ENCODE data around the gene BMP10. TPM values are rescaled to one million over a fixed set of nuclear protein-coding genes. Genes with fewer than 3 reads are reported as not detected.

The BMP10 gene
- polyA plus RNA-seq, 3 donors, result not detected

DNA sequence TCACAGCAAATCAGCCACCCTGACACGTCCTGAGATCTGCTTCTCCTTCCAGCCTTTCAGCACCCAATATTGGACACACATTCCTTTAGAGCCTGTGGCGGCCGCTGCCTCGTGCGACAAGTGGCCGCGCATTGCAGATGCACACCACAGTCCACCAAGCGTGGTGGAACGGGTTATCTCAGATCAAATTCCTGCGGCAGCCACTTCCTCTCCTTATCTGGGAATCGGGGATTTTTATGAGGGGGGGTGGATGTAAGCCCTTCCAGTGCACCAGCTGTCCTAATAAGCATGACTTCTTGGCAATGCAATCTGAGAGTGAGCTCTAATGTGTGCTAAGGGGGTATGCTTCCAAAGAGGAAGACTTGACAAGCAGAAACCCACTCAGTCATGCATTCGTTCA is 18.3 kb upstream of the BMP10 start:
- WGBS (ENCODE audit: insufficient coverage), result 86% methylated on average over 1 of the region's 12 CpGs
- Histone ChIP-seq H3K4me1 (ENCODE audit: control insufficient read depth in 1 of 2, insufficient read depth in 2 of 2, low read length in 2 of 2) (no peaks in the 10 kb centered on the region), H2AFZ (ENCODE audit: insufficient read depth, low read depth, low read length, poor library complexity, severe bottlenecking) (no peak overlapping the region), H3K9ac (ENCODE audit: insufficient read depth, low read length, poor library complexity, severe bottlenecking) (no peak overlapping the region), H3K79me2 (ENCODE audit: insufficient read depth, low read length) (no peaks in the 10 kb centered on the region), H3K4me2 (replicated peaks; ENCODE audit: extremely low read depth, low read length, poor library complexity, severe bottlenecking) (no peak overlapping the region), H3K36me3 (replicated peaks in 1 of 2; ENCODE audit: control insufficient read depth in 1 of 2, insufficient read depth in 2 of 2, low read length in 2 of 2) (no peaks in the 10 kb centered on the region), H3K27me3 (ENCODE audit: control insufficient read depth in 2 of 2, insufficient read depth in 2 of 2, low read length in 2 of 2) (no peaks in the 10 kb centered on the region), H3K9me3 (replicated peaks in 1 of 2; ENCODE audit: control insufficient read depth in 1 of 2, insufficient read depth in 1 of 2, low read length in 2 of 2) (no peaks in the 10 kb centered on the region), H3K27ac (ENCODE audit: low read depth in 1 of 2, low read length in 2 of 2) (no peak overlapping the region), H4K20me1 (ENCODE audit: insufficient read depth, low read length) (no peaks in the 10 kb centered on the region), H3K4me3 (replicated peaks in 1 of 3; ENCODE audit: low read depth in 2 of 3, low read length in 3 of 3) (no peak overlapping the region)
- Mint-ChIP-seq H3K4me3 (no peak overlapping the region), H3K36me3 (no peaks in the 10 kb centered on the region), H3K27ac (peak overlapping the region in 1 of 7 donors; percentile 33), H3K27me3 (ENCODE audit: low read depth in 3 of 3) (peaks cover 0 to 4% (median 0%) of the 10 kb centered on the region in 3 donors), H3K9me3 (peaks cover 0 to 2% (median 0%) of the 10 kb centered on the region in 7 donors), H3K4me1 (peaks cover 2% of the 10 kb centered on the region)
- intact Hi-C loops (cut with micrococcal nuclease), result no loop called here
- TF ChIP-seq, protein P1, sequence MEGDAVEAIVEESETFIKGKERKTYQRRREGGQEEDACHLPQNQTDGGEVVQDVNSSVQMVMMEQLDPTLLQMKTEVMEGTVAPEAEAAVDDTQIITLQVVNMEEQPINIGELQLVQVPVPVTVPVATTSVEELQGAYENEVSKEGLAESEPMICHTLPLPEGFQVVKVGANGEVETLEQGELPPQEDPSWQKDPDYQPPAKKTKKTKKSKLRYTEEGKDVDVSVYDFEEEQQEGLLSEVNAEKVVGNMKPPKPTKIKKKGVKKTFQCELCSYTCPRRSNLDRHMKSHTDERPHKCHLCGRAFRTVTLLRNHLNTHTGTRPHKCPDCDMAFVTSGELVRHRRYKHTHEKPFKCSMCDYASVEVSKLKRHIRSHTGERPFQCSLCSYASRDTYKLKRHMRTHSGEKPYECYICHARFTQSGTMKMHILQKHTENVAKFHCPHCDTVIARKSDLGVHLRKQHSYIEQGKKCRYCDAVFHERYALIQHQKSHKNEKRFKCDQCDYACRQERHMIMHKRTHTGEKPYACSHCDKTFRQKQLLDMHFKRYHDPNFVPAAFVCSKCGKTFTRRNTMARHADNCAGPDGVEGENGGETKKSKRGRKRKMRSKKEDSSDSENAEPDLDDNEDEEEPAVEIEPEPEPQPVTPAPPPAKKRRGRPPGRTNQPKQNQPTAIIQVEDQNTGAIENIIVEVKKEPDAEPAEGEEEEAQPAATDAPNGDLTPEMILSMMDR (IDR thresholded peaks at IDR 0.05), result no peak
- no peak for DNase-seq

DNA sequence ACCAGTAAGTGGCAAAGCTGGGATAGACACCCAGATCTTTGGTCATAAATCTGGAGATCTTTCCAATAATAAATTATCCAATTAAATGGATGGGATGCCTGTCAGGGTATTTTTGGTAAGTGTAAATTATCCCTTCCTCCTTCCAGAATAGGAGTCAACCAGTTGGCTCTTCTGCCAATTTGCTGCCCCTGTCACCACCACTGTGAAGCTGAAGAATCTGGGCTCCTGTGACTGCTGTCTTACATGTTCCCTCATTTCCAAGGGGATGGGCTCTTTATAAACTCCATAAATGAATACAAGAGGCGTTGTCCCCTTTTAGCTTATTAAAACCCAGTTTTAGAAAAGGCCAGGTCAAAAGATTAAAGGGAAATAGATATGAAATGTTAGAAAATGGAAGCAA is 17.8 kb upstream of the BMP10 start:
- no peak overlapping the region for H3K27ac Mint-ChIP-seq
- DNase-seq, result no peak
- TF ChIP-seq, protein P1 (IDR thresholded peaks at IDR 0.05), result no peak
- Histone ChIP-seq H4K20me1 (ENCODE audit: insufficient read depth, low read length) (no peaks in the 10 kb centered on the region), H3K4me1 (ENCODE audit: control insufficient read depth in 1 of 2, insufficient read depth in 2 of 2, low read length in 2 of 2) (no peaks in the 10 kb centered on the region), H3K9me3 (replicated peaks in 1 of 2; ENCODE audit: control insufficient read depth in 1 of 2, insufficient read depth in 1 of 2, low read length in 2 of 2) (no peaks in the 10 kb centered on the region), H3K9ac (ENCODE audit: insufficient read depth, low read length, poor library complexity, severe bottlenecking) (no peak overlapping the region), H3K27me3 (ENCODE audit: control insufficient read depth in 2 of 2, insufficient read depth in 2 of 2, low read length in 2 of 2) (no peaks in the 10 kb centered on the region), H3K4me2 (replicated peaks; ENCODE audit: extremely low read depth, low read length, poor library complexity, severe bottlenecking) (no peak overlapping the region), H3K27ac (ENCODE audit: low read depth in 1 of 2, low read length in 2 of 2) (no peak overlapping the region), H3K79me2 (ENCODE audit: insufficient read depth, low read length) (no peaks in the 10 kb centered on the region), H3K36me3 (replicated peaks in 1 of 2; ENCODE audit: control insufficient read depth in 1 of 2, insufficient read depth in 2 of 2, low read length in 2 of 2) (no peaks in the 10 kb centered on the region), H3K4me3 (replicated peaks in 1 of 3; ENCODE audit: low read depth in 2 of 3, low read length in 3 of 3) (no peak overlapping the region), H2AFZ (ENCODE audit: insufficient read depth, low read depth, low read length, poor library complexity, severe bottlenecking) (no peak overlapping the region)
- H3K27me3 Mint-ChIP-seq (ENCODE audit: low read depth in 3 of 3), result peaks cover 0 to 4% (median 0%) of the 10 kb centered on the region in 3 donors
- H3K9me3 Mint-ChIP-seq, result peaks cover 0 to 2% (median 0%) of the 10 kb centered on the region in 7 donors
- intact Hi-C loops (cut with micrococcal nuclease), result no loop called here
- H3K36me3 Mint-ChIP-seq, result no peaks in the 10 kb centered on the region
- no CpG with 5 or more reads among the region's 1 CpG for WGBS (ENCODE audit: insufficient coverage)
- no peak overlapping the region for H3K4me3 Mint-ChIP-seq
- H3K4me1 Mint-ChIP-seq, result peaks cover 2% of the 10 kb centered on the region

Measured in CD14-positive monocyte (primary cell).